CD4-positive, alpha-beta T cell (primary cell): Measurements from ENCODE around the gene PCNX3. TPM values are rescaled to one million over a fixed set of nuclear protein-coding genes. Genes with fewer than 3 reads are reported as not detected.

Experiments used
- ATAC-seq: fragments of 200-7000 bp; cut with Tn5 transposase; one replicate; pipeline ENCODE4 v1.10.0; 2022; ENCODE audit warnings: mild to moderate bottlenecking; ENCODE audit not compliant: poor library complexity
- CTCF ChIA-PET: fragments of 350-600 bp; sonication (Branson Sonifier 250); formaldehyde crosslinking; loops from one replicate; lab custom pipeline; 2021; ENCODE audit warnings: antibody characterized with exemption, inconsistent platforms; lab: Charles Lee
- POLR2A ChIA-PET: fragments of 350-600 bp; sonication (Branson Sonifier 250); formaldehyde crosslinking; loops from one replicate; lab custom pipeline; 2021; ENCODE audit warnings: antibody characterized with exemption, inconsistent platforms; lab: Charles Lee
- DNase-seq, 14 experiments: peaks; one replicate each; pipeline ENCODE4 v3.0.0-alpha.2; 2013 to 2020; ENCODE audit warnings: mixed read lengths in 2 of 14
- H3K27ac ChIP-seq, 2 donors: one replicate each; pipeline versions ENCODE4 v1.5.1 to v1.7.0; 2013; ENCODE audit warnings: low read length in 2 of 2, low read depth in 1 of 2, mild to moderate bottlenecking in 1 of 2
- H3K27me3 ChIP-seq, 2 experiments: 1 replicate in 1 of 2; 2 replicates in 1 of 2; pipeline versions ENCODE4 v1.6.1 to v1.7.0; 2013; ENCODE audit warnings: low read length in 2 of 2, control low read depth in 1 of 2, mild to moderate bottlenecking in 1 of 2, moderate library complexity in 1 of 2; ENCODE audit not compliant: insufficient read depth in 2 of 2, control insufficient read depth in 1 of 2
- H3K36me3 ChIP-seq: one replicate; pipeline ENCODE4 v1.6.1; 2013; ENCODE audit warnings: low read length, control low read depth; ENCODE audit not compliant: insufficient read depth
- H3K4me1 ChIP-seq: one replicate; pipeline ENCODE4 v1.6.1; 2013; ENCODE audit warnings: low read length, control low read depth; ENCODE audit not compliant: insufficient read depth
- H3K4me3 ChIP-seq: one replicate; pipeline ENCODE4 v1.5.1; 2013; ENCODE audit warnings: mild to moderate bottlenecking, low read length, moderate library complexity
- H3K9me3 ChIP-seq, 2 experiments: 1 replicate in 1 of 2; 2 replicates in 1 of 2; pipeline versions ENCODE4 v1.6.1 to v1.7.0; 2013; ENCODE audit warnings: low read length in 2 of 2, mild to moderate bottlenecking in 2 of 2, control low read depth in 1 of 2, moderate library complexity in 1 of 2; ENCODE audit not compliant: control insufficient read depth in 1 of 2, insufficient read depth in 1 of 2
- H3K27ac Mint-ChIP-seq: one replicate; pipeline ENCODE4 v1.8.0; 2020; ENCODE audit warnings: mixed read lengths
- H3K27me3 Mint-ChIP-seq: one replicate; pipeline ENCODE4 v1.8.0; 2021; ENCODE audit warnings: mixed read lengths
- H3K36me3 Mint-ChIP-seq: one replicate; pipeline ENCODE4 v1.8.0; 2021; ENCODE audit warnings: low read depth, mixed read lengths
- H3K4me1 Mint-ChIP-seq: one replicate; pipeline ENCODE4 v1.8.0; 2021; ENCODE audit warnings: low read depth, mixed read lengths
- H3K4me3 Mint-ChIP-seq: one replicate; pipeline ENCODE4 v1.8.0; 2020; ENCODE audit warnings: mild to moderate bottlenecking, mixed read lengths
- H3K9me3 Mint-ChIP-seq: one replicate; pipeline ENCODE4 v1.8.0; 2020; ENCODE audit warnings: mixed read lengths
- CTCF ChIP-seq: fragments of 200-600 bp; IDR thresholded peaks from one replicate; pipeline ENCODE4 v1.8.0; 2022; ENCODE audit warnings: antibody characterized with exemption, mild to moderate bottlenecking
- intact Hi-C, 2 experiments: fragments of 100-400 bp; cut with DNase I in 1 of 2; cut with micrococcal nuclease in 1 of 2; formaldehyde crosslinking; loops; one replicate each; pipeline versions ENCODE4 v1.15.1 to v1.9.0; 2023 to 2025; cut with DNase I, micrococcal nuclease
- total RNA-seq, 174 experiments: library from RNA in 2 of 174; stranded (reverse) in 2 of 174; gene quantifications; one replicate each; pipeline ENCODE4 v1.2.3 and lab custom pipeline; 2021 to 2026

The PCNX3 gene
- total RNA-seq, 2 experiments from 2014 or later = 37.3 to 40.5 TPM

DNA sequence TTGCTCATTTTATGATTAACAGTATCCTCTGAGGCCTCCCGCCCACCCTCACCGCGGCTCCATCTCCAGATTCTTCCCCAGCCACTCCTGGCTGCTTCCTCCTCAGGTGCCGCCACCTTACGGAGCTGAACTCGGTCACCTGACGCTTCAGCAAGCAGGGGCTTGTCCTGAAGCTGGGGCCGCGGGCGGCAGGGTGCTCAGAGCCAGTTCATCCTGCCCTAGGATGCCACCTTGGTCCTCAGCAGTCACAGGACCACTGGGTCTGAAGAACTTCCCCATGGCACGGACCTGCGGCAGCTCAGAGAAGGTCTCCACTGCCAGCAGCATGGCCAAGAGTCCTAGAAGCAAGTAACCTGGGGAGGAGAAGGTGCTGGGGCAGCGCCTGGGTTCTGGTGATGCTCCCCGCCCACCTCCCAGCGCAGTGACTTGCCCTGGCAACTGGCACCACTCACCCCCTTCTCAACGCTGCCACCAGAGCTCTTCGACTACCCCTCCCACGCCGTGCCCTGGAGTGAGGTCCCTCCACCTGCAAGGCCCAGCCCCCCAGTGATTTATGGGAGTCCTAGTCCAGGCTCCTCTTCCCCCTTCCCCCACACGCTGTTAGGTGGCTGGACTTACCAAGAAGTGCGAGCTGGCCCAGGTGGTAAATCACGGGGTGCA, 22.6 kb upstream of the PCNX3 start:
- DNase-seq = no peak
- no peaks in the 10 kb centered on the region for H3K27me3 Mint-ChIP-seq
- intact Hi-C loops = loop anchor here in 1 of 2 experiments (1.0 kb wide), 1 partner anchor 227 kb away; no protein-coding TSS in a partner anchor
- peaks cover 42% of the 10 kb centered on the region for H3K36me3 Mint-ChIP-seq
- Histone ChIP-seq H3K27ac (no peak overlapping the region), H3K9me3 (no peaks in the 10 kb centered on the region), H3K36me3 (peaks cover 36% of the 10 kb centered on the region), H3K4me1 (peaks cover 38% of the 10 kb centered on the region), H3K27me3 (no peaks in the 10 kb centered on the region), H3K4me3 (no peak overlapping the region)
- H3K4me1 Mint-ChIP-seq = peaks cover 24% of the 10 kb centered on the region
- no peaks in the 10 kb centered on the region for H3K9me3 Mint-ChIP-seq
- H3K4me3 Mint-ChIP-seq = no peak overlapping the region
- no peak overlapping the region for H3K27ac Mint-ChIP-seq
- CTCF ChIA-PET = interaction anchor here (1.1 to 3.9 kb wide), 7 partner anchors 11 to 52 kb away, joined by 3 to 48 read pairs (median 8); partner anchors contain the start of genes FAM89B and ZNRD2
- POLR2A ChIA-PET = interaction anchor here (1.1 to 4.7 kb wide), 7 partner anchors 17 to 70 kb away, joined by 3 to 23 read pairs (median 10); partner anchors contain the start of genes EHBP1L1, FAM89B, PCNX3 and RELA
- TF ChIP-seq CTCF = no peak
- ATAC-seq = no peak

DNA sequence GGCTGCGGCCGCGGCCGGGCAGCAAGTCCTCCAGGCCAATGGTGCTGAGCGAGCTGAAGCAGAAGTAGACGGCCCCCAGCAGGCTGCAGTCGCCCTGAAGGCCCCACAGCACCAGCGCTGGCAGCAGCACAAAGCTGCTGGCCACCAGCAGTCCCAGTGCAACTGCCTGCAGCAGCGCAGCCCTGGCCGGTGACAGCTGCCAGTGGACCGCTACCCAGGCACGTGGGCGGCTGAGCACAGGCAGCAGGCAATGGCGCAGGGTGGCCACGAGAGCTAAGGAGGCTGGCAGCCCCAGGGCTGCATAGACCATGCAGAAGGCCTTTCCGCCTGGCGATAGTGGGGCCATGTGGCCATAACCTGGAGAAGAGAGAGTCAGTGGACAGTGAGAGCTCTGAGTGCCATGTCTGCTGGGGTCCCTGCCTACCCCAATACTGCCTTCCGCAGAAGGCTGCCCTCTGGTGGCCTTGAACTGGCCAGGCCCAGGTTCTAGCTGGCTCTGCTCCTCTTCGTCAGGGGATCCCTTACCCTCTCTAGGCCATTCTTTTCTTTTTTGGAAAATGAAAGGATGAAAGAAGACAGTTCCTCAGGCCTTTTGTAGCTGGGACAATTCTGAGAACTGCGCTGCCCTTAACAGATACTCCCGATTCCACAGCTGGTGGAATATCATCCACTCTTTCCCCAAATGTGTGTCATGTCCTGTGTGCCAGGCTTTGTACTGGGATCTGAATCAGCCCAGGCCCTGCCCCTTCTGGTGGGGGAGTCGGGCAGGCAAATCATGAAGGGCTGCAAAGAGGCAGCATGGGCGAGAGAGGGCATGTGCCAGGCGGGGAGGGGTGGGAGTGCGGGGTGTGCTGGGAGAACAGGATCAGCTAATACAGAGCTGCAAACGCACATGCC, 21.8 kb upstream of the PCNX3 start:
- ChIA-PET POLR2A (interaction anchor here (0.7 to 4.7 kb wide), 9 partner anchors 8 to 69 kb away, joined by 3 to 23 read pairs (median 4); partner anchors contain the start of genes EHBP1L1, FAM89B, PCNX3 and RELA), CTCF (interaction anchor here (0.7 to 3.9 kb wide), 10 partner anchors 10 to 201 kb away, joined by 3 to 48 read pairs (median 6); partner anchors contain the start of genes FAM89B, SCYL1 and ZNRD2)
- Histone ChIP-seq H3K4me3 (no peak overlapping the region), H3K4me1 (peaks cover 30% of the 10 kb centered on the region), H3K27me3 (no peaks in the 10 kb centered on the region), H3K27ac (no peak overlapping the region), H3K36me3 (peaks cover 44% of the 10 kb centered on the region), H3K9me3 (no peaks in the 10 kb centered on the region)
- Mint-ChIP-seq H3K36me3 (peaks cover 41% of the 10 kb centered on the region), H3K27ac (peak overlapping the region; percentile 36), H3K27me3 (no peaks in the 10 kb centered on the region), H3K9me3 (no peaks in the 10 kb centered on the region), H3K4me1 (peaks cover 16% of the 10 kb centered on the region), H3K4me3 (no peak overlapping the region)
- TF ChIP-seq CTCF = peak; percentile 66
- peak; percentile 62 for ATAC-seq
- intact Hi-C loops = loop anchor here in 1 of 2 experiments (1.0 kb wide), 1 partner anchor 227 kb away; no protein-coding TSS in a partner anchor
- peak in 9 of 14 experiments; percentile 37 to 67 (median 43) for DNase-seq

DNA sequence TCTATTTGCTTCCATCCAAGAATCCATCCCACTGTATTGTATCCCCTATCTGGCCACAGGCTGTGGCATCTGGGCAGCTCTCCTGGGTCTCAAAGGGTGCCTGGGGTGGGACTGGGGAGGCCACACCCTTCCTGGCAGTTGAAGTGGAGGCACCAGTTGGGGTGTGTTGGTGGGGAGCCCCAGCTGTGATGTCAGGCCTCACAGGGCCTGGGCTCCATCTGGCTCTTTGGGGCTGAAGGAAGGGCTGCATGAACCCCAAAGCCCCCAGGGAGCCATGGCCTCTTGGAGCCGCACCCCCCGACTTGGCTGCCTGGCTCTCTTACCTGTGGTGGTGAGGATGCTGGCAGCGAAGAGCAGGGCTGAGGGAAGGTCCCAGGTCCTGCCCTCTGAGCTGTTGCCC, 20.4 kb upstream of the PCNX3 start:
- DNase-seq (no peak), ATAC-seq (no peak)
- ChIA-PET POLR2A (interaction anchor here (2.2 to 4.7 kb wide), 2 partner anchors 20 to 55 kb away, joined by 11 to 23 read pairs; partner anchors contain the start of gene PCNX3), CTCF (interaction anchor here (1.1 to 3.9 kb wide), 4 partner anchors 8 to 70 kb away, joined by 3 to 48 read pairs (median 5); partner anchors contain the start of gene SCYL1)
- H3K36me3 ChIP-seq = peaks cover 49% of the 10 kb centered on the region
- peaks cover 45% of the 10 kb centered on the region for H3K36me3 Mint-ChIP-seq
- no peak overlapping the region for H3K4me3 ChIP-seq
- H3K27ac Mint-ChIP-seq = no peak overlapping the region
- H3K9me3 Mint-ChIP-seq = no peaks in the 10 kb centered on the region
- peak overlapping the region in 1 of 2 donors; percentile 41 for H3K27ac ChIP-seq
- no peak overlapping the region for H3K4me3 Mint-ChIP-seq
- H3K9me3 ChIP-seq = no peaks in the 10 kb centered on the region
- TF ChIP-seq CTCF = no peak
- intact Hi-C loops = no loop called here
- peaks cover 15% of the 10 kb centered on the region for H3K4me1 Mint-ChIP-seq
- no peaks in the 10 kb centered on the region for H3K27me3 Mint-ChIP-seq
- peaks cover 23% of the 10 kb centered on the region for H3K4me1 ChIP-seq
- H3K27me3 ChIP-seq = no peaks in the 10 kb centered on the region
